Lung (tissue), 12 donors: ENCODE data around the gene SLC46A1. TPM values are rescaled to one million over a fixed set of nuclear protein-coding genes. Genes with fewer than 3 reads are reported as not detected.
A peak's percentile ranks its signal among the peaks of the same experiment; 100 is the strongest.

Source experiments
- ATAC-seq: fragments of 200-7000 bp; cut with Tn5 transposase; one replicate; pipeline ENCODE4 v1.9.1; 2020; ENCODE audit warnings: moderate number of reproducible peaks; ENCODE audit not compliant: insufficient read depth, low FRiP score
- DNase-seq, 3 donors: peaks; one replicate each; pipeline ENCODE4 v3.0.0-alpha.2; 2013 to 2017
- H3K27ac ChIP-seq, 2 donors: one replicate each; pipeline ENCODE4 v1.5.1; 2013; ENCODE audit warnings: mild to moderate bottlenecking in 2 of 2, moderate library complexity in 2 of 2, control low read depth in 1 of 2, inconsistent platforms in 1 of 2, low read depth in 1 of 2, low read length in 1 of 2
- H3K27me3 ChIP-seq, 3 donors: one replicate each; pipeline ENCODE4 v1.5.1; 2013; ENCODE audit warnings: low read length in 2 of 3; ENCODE audit not compliant: control insufficient read depth in 3 of 3, insufficient read depth in 3 of 3
- H3K36me3 ChIP-seq, 4 donors: one replicate each; pipeline ENCODE4 v1.5.1; 2013; ENCODE audit warnings: low read length in 4 of 4, mild to moderate bottlenecking in 1 of 4, moderate library complexity in 1 of 4; ENCODE audit not compliant: control insufficient read depth in 4 of 4, insufficient read depth in 4 of 4
- H3K4me1 ChIP-seq, 5 donors: one replicate each; pipeline ENCODE4 v1.5.1; 2013; ENCODE audit warnings: low read length in 5 of 5, mild to moderate bottlenecking in 2 of 5, moderate library complexity in 1 of 5; ENCODE audit not compliant: control insufficient read depth in 5 of 5, insufficient read depth in 5 of 5
- H3K4me3 ChIP-seq: one replicate; pipeline ENCODE4 v1.5.1; 2013; ENCODE audit warnings: mild to moderate bottlenecking, control low read depth, moderate library complexity
- H3K9ac ChIP-seq, 2 donors: one replicate each; pipeline ENCODE4 v1.5.1; 2013; ENCODE audit warnings: low read length in 2 of 2, control low read depth in 1 of 2; ENCODE audit not compliant: insufficient read depth in 1 of 2
- H3K9me3 ChIP-seq, 4 donors: one replicate each; pipeline ENCODE4 v1.5.1; 2013; ENCODE audit warnings: low read length in 3 of 4, mild to moderate bottlenecking in 1 of 4, moderate library complexity in 1 of 4; ENCODE audit not compliant: control insufficient read depth in 4 of 4, insufficient read depth in 3 of 4
- WGBS, 2 donors: extraction: QIAGEN DNeasy Blood & Tissue Kit; methylation state at CpG; one replicate each; pipeline ENCODE4 v1.1.7; 2013; 5-methylcytosine and 5-hydroxymethylcytosine counted together
- polyA plus RNA-seq, 2 donors: library from polyadenylated mRNA; stranded (reverse); fragments of 200-250 nt; gene quantifications; one replicate each; pipeline ENCODE4 v1.2.1, GENCODE V29; 2013
- total RNA-seq, 2 donors: library from RNA; depleted of rRNA in 1 of 2; stranded (reverse); fragments of >200 nt in 1 of 2; gene quantifications; one replicate each; pipeline ENCODE4 v1.2.1, GENCODE V29; 2014 to 2021
- TF ChIP-seq, protein P1 (sequence below): IDR thresholded peaks from 2 replicates; pipeline ENCODE4 v1.5.1; 2012; ENCODE audit warnings: mild to moderate bottlenecking; ENCODE audit errors: control extremely low read depth, extremely low read depth
- donor health status: control.
- donor health status: control.
- donor health status: Bipolar disorder and iron deficiency.
- donor health status: healthy.
- donor health status: DM: yes; HTN: yes; CAD: no.

SLC46A1 gene
- total and polyA plus RNA-seq, 4 donors = 4.6 to 23.8 (median 9.4) TPM

DNA sequence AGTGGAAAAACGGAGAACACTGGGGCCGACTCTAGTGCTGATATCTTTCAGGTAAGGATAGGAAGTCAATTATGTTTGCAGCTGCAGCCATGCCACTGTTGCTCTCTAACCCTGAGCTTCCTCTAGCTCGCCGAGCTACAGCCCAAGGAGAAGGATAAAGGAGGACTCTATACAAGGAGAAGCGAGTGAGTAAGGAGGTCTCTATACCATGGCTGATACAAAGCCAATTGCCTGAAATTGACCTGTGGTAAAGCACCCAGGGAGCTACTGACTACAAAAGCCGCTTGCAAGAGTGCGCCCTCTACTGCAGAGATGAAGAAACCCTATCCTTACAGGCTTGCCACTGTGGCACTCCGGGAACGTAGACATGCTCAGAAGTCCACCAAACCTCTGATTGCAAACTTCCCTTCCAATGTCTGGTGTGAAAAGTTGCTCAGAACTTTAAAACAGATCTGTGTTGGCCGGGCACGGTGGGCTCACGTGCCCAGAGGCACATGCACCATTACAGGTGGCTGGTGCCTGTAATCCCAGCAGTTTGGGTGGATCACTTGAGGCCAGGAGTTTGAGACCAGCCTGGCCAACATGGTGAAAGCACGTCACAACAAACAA is 10.8 kb upstream of the SLC46A1 start:
- ATAC-seq (no peak), DNase-seq (peak in 2 of 3 donors; percentile 22 to 46)
- no peaks in the 10 kb centered on the region for H3K4me1 ChIP-seq
- 18 to 19% methylated on average over 13 of the region's 13 CpGs for WGBS, 2 donors
- H3K27ac ChIP-seq = no peak overlapping the region
- no peaks in the 10 kb centered on the region for H3K36me3 ChIP-seq
- no peaks in the 10 kb centered on the region for H3K9me3 ChIP-seq
- TF ChIP-seq, protein P1, sequence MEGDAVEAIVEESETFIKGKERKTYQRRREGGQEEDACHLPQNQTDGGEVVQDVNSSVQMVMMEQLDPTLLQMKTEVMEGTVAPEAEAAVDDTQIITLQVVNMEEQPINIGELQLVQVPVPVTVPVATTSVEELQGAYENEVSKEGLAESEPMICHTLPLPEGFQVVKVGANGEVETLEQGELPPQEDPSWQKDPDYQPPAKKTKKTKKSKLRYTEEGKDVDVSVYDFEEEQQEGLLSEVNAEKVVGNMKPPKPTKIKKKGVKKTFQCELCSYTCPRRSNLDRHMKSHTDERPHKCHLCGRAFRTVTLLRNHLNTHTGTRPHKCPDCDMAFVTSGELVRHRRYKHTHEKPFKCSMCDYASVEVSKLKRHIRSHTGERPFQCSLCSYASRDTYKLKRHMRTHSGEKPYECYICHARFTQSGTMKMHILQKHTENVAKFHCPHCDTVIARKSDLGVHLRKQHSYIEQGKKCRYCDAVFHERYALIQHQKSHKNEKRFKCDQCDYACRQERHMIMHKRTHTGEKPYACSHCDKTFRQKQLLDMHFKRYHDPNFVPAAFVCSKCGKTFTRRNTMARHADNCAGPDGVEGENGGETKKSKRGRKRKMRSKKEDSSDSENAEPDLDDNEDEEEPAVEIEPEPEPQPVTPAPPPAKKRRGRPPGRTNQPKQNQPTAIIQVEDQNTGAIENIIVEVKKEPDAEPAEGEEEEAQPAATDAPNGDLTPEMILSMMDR = peak; percentile 58
- peaks cover 0 to 16% (median 6%) of the 10 kb centered on the region in 3 donors for H3K27me3 ChIP-seq
- no peak overlapping the region for H3K4me3 ChIP-seq
- no peak overlapping the region for H3K9ac ChIP-seq

DNA sequence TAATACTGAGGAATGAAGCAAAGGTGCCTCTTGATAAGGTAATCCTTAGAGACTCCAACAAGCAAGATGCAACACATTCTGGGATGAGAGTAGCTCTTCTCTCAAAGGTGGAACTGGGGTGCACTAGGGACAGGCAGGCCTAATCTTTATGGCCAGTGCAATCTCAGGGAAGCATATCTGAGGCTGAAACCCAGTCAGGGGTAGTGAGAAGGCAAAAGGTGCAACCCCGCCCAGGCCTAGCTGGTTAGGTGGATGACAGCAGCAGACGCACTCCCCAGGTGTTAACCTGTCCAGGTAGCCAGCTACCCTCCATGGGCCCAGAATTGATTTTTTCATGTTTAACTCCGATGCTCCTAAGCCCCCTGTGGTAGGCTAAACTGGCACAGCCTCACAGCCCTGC is 9.9 kb upstream of the SLC46A1 start:
- DNase-seq (no peak), ATAC-seq (no peak)
- Histone ChIP-seq H3K9me3 (no peaks in the 10 kb centered on the region), H3K27me3 (peaks cover 0 to 19% (median 6%) of the 10 kb centered on the region in 3 donors), H3K4me3 (no peak overlapping the region), H3K27ac (no peak overlapping the region), H3K4me1 (no peaks in the 10 kb centered on the region), H3K36me3 (no peaks in the 10 kb centered on the region), H3K9ac (no peak overlapping the region)
- WGBS, 2 donors = 94 to 96% methylated on average over 3 of the region's 3 CpGs
- TF ChIP-seq, protein P1 = no peak

DNA sequence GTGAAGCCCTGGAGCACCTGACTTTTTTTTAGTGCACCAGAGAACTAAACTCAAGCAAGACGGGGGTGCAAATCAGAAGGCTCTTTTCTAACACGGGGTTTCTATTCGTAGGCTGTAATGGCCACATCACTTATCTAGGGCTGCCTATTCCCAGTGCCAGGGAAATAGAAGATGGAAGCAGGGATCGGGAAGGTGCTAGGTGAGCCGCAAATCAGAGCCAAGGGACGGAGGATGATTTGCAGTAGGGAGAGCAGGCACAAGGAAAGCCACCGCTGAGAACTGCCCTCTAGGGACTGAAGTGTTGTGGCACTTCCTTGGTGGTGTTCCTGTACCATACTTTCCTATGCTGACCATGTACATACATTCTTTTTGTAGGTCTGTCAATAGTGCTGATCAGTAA is 7.8 kb upstream of the SLC46A1 start:
- 68 to 78% methylated on average over 7 of the region's 7 CpGs for WGBS, 2 donors
- peaks cover 0 to 21% (median 3%) of the 10 kb centered on the region in 3 donors for H3K27me3 ChIP-seq
- no peaks in the 10 kb centered on the region for H3K36me3 ChIP-seq
- no peak overlapping the region for H3K27ac ChIP-seq
- no peak overlapping the region for H3K9ac ChIP-seq
- no peak overlapping the region for H3K4me3 ChIP-seq
- TF ChIP-seq, protein P1 = no peak
- H3K9me3 ChIP-seq = no peaks in the 10 kb centered on the region
- no peaks in the 10 kb centered on the region for H3K4me1 ChIP-seq
- ATAC-seq (no peak), DNase-seq (no peak)

DNA sequence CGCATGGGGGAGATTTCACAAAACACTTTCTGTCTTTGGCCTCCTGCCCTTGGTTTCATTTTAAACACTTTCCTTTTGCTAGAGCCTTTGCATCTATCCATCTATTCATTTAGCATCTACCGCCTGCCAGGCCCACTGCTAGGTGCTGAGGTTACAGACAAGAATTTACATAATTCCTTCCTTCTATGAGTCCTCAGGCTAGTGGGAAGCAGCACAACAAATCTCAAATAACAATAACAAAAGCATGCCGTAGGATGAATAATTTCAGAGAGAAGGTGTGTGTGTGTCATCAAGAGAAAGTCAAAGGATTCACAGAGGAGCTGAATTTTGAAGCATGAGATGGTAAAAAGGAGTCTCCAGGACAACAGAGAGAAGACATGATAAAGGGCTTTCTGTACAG is 6.1 kb upstream of the SLC46A1 start:
- 83 to 86% methylated on average over 3 of the region's 3 CpGs for WGBS, 2 donors
- no peak overlapping the region for H3K4me3 ChIP-seq

More for the DNA sequence above, 6.1 kb upstream of the SLC46A1 start:
- TF ChIP-seq, protein P1 = no peak
- no peak for ATAC-seq
- Histone ChIP-seq H3K4me1 (no peaks in the 10 kb centered on the region), H3K36me3 (no peaks in the 10 kb centered on the region), H3K9ac (no peak overlapping the region), H3K27me3 (peaks cover 0 to 21% (median 3%) of the 10 kb centered on the region in 3 donors), H3K27ac (no peak overlapping the region), H3K9me3 (peaks cover 0 to 2% (median 0%) of the 10 kb centered on the region in 4 donors)
- no peak for DNase-seq
